Rectal smooth muscle tissue (tissue), 1 donor: ENCODE data around the gene ISOC2.

ENCODE experiments used
- H3K27ac ChIP-seq: one replicate; pipeline ENCODE4 v1.7.0; 2013; ENCODE audit warnings: low read depth, low read length, inconsistent platforms
- H3K27me3 ChIP-seq: one replicate; pipeline ENCODE4 v1.7.0; 2013; ENCODE audit warnings: low read length; ENCODE audit not compliant: control insufficient read depth, insufficient read depth
- H3K36me3 ChIP-seq: one replicate; pipeline ENCODE4 v1.7.0; 2013; ENCODE audit warnings: low read length; ENCODE audit not compliant: control insufficient read depth, insufficient read depth
- H3K4me1 ChIP-seq: one replicate; pipeline ENCODE4 v1.7.0; 2013; ENCODE audit warnings: low read length; ENCODE audit not compliant: control insufficient read depth, insufficient read depth
- H3K4me3 ChIP-seq: one replicate; pipeline ENCODE4 v1.7.0; 2013; ENCODE audit warnings: low read length
- H3K9ac ChIP-seq: one replicate; pipeline ENCODE4 v1.7.0; 2013; ENCODE audit warnings: low read length

The ISOC2 gene

DNA sequence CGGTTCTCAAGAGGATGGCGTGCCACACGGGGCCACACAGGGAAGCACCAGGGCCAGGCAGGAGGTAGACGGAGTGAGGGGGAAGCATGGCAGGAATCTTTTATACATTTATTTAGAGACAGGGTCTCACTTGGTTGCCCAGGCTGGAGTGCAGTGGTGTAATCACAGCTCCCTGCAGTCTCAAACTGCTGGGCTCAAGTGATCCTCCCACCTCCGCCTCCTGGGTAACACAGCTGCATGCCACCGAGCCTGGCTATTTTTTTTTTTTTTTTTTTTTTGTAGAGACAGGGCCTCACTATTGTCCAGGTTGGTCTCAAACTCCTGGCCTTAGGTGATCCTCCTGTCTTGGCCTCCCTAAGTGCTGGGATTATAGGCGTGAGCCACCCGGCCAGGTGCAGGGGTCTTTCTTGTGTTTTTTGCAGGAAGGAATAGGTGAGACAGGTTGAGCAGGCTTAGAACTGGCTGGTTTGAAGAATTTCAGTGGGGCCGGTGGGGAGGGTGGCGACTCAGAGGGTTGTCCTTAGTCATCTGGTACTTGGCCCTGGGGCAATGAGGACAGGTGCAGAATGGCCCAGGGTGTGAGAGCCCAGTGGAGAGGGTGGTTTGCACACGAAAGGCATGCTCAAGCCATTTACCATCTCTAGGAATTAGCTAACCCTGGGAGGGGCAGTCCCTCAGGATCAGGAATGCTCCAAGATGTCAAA is 34.4 kb upstream of the ISOC2 start:
- Histone ChIP-seq H3K36me3 (no peaks in the 10 kb centered on the region), H3K27me3 (no peaks in the 10 kb centered on the region), H3K27ac (no peak overlapping the region), H3K4me1 (peaks cover 19% of the 10 kb centered on the region), H3K4me3 (no peak overlapping the region), H3K9ac (no peak overlapping the region)

DNA sequence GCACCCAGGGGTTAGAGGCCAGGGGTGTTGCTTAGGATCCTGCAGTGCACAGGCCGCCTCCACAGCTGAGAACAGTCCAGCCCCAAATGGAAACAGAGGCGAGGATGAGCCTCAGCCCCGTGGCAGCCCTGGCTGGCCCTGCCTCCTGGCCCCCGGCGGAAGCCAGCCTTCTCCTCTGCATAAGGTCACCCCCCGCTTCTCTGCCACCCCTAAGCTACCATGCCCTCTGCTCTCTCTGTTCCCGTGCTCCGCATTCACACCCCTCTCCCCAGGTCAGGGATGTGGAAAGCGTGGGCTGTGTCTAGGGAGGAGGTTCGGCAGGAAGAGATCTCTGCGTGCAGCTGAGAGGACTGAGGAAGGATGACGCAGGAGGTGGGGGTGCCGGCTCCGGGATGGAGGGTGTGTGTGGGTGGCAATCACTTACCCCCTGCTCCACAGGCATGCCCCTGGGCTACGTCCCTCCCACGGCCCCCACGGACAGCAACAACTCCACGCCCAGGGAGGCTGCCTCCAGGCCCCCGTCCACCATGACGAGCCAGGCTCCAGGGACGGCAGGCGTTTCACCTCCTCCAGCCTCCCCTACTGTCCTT is 32.8 kb upstream of the ISOC2 start:
- peak overlapping the region; percentile 49 for H3K4me3 ChIP-seq
- H3K27me3 ChIP-seq: no peaks in the 10 kb centered on the region

GRCh38 chr19:55493645-55494171 is 32.3 kb upstream of the ISOC2 start:
- Histone ChIP-seq H3K27ac (peak overlapping the region; percentile 56), H3K27me3 (no peaks in the 10 kb centered on the region), H3K4me3 (peak overlapping the region; percentile 49), H3K4me1 (peaks cover 19% of the 10 kb centered on the region), H3K36me3 (no peaks in the 10 kb centered on the region), H3K9ac (no peak overlapping the region)

More for the DNA sequence above, 32.8 kb upstream of the ISOC2 start:
- Histone ChIP-seq H3K36me3 (no peaks in the 10 kb centered on the region), H3K9ac (no peak overlapping the region), H3K4me1 (peaks cover 19% of the 10 kb centered on the region), H3K27ac (peak overlapping the region; percentile 56)

GRCh38 chr19:55493052-55493644 is 31.7 kb upstream of the ISOC2 start:
- peak overlapping the region; percentile 40 for H3K27ac ChIP-seq

DNA sequence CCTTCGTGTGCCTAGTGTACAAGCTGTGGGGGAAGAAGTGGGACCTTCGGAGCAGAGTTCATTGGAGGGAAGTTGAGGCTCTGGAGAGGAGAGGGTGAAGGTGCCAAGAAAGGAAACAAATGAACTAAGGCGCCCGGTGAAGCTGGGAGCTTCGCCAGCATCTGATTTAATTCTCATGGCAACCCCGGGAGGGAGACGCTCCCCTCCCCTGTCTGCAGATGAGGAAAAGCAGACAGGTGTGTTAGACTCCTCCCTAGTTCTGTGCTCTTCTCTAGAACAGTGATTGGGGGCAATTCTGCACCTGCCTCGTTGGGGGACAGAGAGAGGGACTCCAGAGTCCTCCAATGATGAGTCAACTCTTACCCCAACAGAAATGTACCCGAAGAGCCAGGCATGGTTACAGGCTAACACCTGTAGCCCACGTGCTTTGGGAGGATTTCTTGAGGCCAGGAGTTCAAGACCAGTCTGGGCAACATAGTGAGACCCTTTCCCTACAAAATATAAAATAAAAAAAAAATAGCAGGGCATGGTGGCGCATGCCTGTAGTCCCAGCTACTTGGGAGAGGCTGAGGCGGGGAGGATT is 31.0 kb upstream of the ISOC2 start:
- Histone ChIP-seq H3K27me3 (no peaks in the 10 kb centered on the region), H3K36me3 (no peaks in the 10 kb centered on the region), H3K4me3 (no peak overlapping the region), H3K4me1 (peaks cover 26% of the 10 kb centered on the region), H3K27ac (peak overlapping the region; percentile 76), H3K9ac (no peak overlapping the region)

More at GRCh38 chr19:55493052-55493644, 31.7 kb upstream of the ISOC2 start:
- Histone ChIP-seq H3K27me3 (no peaks in the 10 kb centered on the region), H3K4me3 (no peak overlapping the region), H3K36me3 (no peaks in the 10 kb centered on the region), H3K9ac (no peak overlapping the region), H3K4me1 (peaks cover 21% of the 10 kb centered on the region)

DNA sequence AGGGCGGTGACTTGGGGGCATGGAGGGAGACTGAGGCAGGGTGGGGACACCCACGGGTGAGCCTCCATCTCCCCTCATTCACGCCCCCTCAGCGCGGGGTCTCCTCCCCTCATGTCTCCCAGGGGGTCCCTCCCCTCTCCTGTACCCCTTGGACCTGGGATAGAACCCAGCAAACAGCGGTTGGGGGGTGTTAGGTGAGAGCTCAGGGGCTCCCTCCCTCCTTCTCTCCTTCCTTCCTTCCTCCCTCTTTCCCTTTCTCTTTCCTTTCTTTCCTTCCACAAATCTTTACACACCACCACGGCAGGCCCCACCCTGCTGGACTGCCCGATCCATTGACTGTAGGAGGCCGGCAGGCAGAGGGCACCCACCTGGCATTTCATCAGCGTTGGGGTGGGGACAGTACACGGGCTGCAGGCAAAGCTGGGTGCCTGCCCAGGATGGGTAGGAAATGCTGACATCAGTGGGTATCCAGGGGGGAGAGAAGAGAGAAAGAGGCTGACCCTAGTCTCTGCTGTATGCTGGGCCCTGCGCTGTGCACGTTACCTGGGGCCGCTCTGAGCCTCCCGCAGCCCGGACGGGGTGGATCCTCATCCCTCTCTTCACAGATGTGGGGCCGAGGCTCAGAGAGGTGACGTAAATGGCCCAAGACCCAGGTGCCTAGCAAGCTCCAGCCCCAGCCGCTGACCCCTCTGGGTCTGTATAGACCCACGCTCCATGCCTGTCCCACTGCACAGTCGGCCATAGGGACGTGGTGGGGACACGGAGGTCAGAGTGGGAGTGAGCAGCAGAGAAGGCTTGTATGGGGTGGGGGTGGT is 30.3 kb upstream of the ISOC2 start:
- Histone ChIP-seq H3K4me1 (peaks cover 33% of the 10 kb centered on the region), H3K4me3 (no peak overlapping the region), H3K9ac (no peak overlapping the region), H3K27ac (peak overlapping the region; percentile 76), H3K36me3 (no peaks in the 10 kb centered on the region), H3K27me3 (no peaks in the 10 kb centered on the region)

- peak overlapping the region; percentile 76 for H3K27ac ChIP-seq
- H3K36me3 ChIP-seq: no peaks in the 10 kb centered on the region
- no peaks in the 10 kb centered on the region for H3K27me3 ChIP-seq
- peaks cover 43% of the 10 kb centered on the region for H3K4me1 ChIP-seq
- H3K9ac ChIP-seq: no peak overlapping the region
- no peak overlapping the region for H3K4me3 ChIP-seq
Observed at GRCh38 chr19:55490478-55491432, 29.3 kb upstream of the ISOC2 start.

GRCh38 chr19:55489711-55490477 is 28.5 kb upstream of the ISOC2 start:
- Histone ChIP-seq H3K4me3 (no peak overlapping the region), H3K27ac (peak overlapping the region; percentile 93), H3K9ac (no peak overlapping the region), H3K36me3 (no peaks in the 10 kb centered on the region), H3K27me3 (no peaks in the 10 kb centered on the region), H3K4me1 (peaks cover 48% of the 10 kb centered on the region)

DNA sequence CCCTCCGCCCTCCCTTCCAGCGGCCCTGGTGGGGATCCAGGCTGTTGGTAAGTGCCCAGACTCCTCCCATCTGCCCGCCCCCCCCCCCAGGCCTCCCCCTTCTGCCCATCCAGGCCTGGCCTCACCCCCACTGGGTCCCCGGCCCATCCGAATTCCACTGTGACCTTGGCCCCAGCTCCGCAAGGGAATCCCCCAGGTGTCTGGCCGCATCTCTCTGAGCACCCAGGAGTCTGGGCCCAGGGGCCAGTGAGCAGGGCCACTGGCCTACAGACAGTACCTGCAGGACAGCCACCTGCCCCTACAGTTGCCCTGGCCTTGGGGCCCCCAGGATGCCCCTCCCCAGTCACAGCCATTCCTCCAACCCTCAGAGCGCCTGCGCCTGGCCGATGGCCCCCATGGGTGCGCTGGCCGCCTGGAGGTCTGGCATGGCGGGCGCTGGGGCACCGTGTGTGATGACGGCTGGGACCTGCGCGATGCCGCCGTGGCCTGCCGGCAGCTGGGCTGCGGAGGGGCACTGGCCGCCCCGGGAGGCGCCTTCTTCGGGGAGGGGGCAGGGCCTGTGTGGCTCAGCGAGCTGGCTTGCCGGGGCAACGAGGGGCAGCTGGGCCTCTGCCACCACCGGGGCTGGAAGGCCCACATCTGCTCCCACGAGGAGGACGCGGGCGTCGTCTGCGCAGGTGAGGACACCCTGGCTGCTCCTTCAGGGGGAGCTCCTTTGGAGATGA is 27.7 kb upstream of the ISOC2 start:
- Histone ChIP-seq H3K9ac (no peak overlapping the region), H3K27ac (peak overlapping the region; percentile 93), H3K4me1 (peaks cover 48% of the 10 kb centered on the region), H3K4me3 (no peak overlapping the region), H3K27me3 (no peaks in the 10 kb centered on the region), H3K36me3 (no peaks in the 10 kb centered on the region)

- peak within 1 kb of the TSS; percentile 62 for H3K4me3 ChIP-seq
- peaks cover 47% of the 10 kb centered on the region for H3K4me1 ChIP-seq
Observed at GRCh38 chr19:55487924-55488687, 26.7 kb upstream of the ISOC2 start, which contains the start of gene SSC5D. TSS of gene SSC5D (plus strand) at chr19:55488436. CDS start at chr19:55488590, 154 bp downstream.

More at GRCh38 chr19:55487924-55488687, 26.7 kb upstream of the ISOC2 start, which contains the start of gene SSC5D:
- Histone ChIP-seq H3K9ac (peak within 1 kb of the TSS; percentile 29), H3K27ac (peak within 1 kb of the TSS; percentile 95), H3K27me3 (no peaks in the 10 kb centered on the region), H3K36me3 (no peaks in the 10 kb centered on the region)
